Endothelial cell of umbilical vein (primary cell): ENCODE data around the gene NTN1.

Source experiments
- CTCF ChIP-seq, 2 donors: IDR thresholded peaks; 1 replicate in 1 of 2; 2 replicates in 1 of 2; pipeline ENCODE4 v1.5.1; 2011; ENCODE audit warnings: low read length in 2 of 2, mild to moderate bottlenecking in 2 of 2, moderate library complexity in 2 of 2, control low read depth in 1 of 2, inconsistent platforms in 1 of 2, low read depth in 1 of 2; ENCODE audit not compliant: insufficient read depth in 1 of 2; ENCODE audit errors: extremely low read depth in 1 of 2
- EZH2 ChIP-seq: IDR thresholded peaks from 2 replicates; pipeline ENCODE4 v1.6.1; 2012; ENCODE audit warnings: borderline replicate concordance, low read depth, mild to moderate bottlenecking, moderate library complexity, low read length, inconsistent platforms; ENCODE audit not compliant: severe bottlenecking
- FOS ChIP-seq: IDR thresholded peaks from 2 replicates; pipeline ENCODE4 v1.6.1; 2011; ENCODE audit warnings: mild to moderate bottlenecking, low read length, moderate library complexity, borderline replicate concordance; ENCODE audit not compliant: insufficient read depth
- GATA2 ChIP-seq: IDR thresholded peaks from 2 replicates; pipeline ENCODE4 v1.7.0; 2011; ENCODE audit warnings: low read depth, mild to moderate bottlenecking, moderate library complexity, mixed read lengths, low read length; ENCODE audit not compliant: insufficient read length, insufficient read depth
- JUN ChIP-seq: IDR thresholded peaks from 2 replicates; pipeline ENCODE4 v1.6.1; 2011; ENCODE audit warnings: borderline replicate concordance, low read depth; ENCODE audit not compliant: insufficient read length, insufficient read depth
- MAX ChIP-seq: IDR thresholded peaks from 2 replicates; pipeline ENCODE4 v1.6.1; 2011; ENCODE audit not compliant: insufficient read depth, insufficient read length
- MYC ChIP-seq: IDR thresholded peaks from one replicate; pipeline ENCODE4 v1.6.1; 2011; ENCODE audit warnings: mild to moderate bottlenecking, low read depth, low read length
- POLR2A ChIP-seq: IDR thresholded peaks from 2 replicates; pipeline ENCODE4 v1.6.1; 2012; ENCODE audit warnings: low read depth, mild to moderate bottlenecking, control low read depth, low read length
- POLR2AphosphoS5 ChIP-seq: IDR thresholded peaks from 2 replicates; pipeline ENCODE4 v1.6.1; 2012; ENCODE audit warnings: low read depth, mild to moderate bottlenecking, control low read depth, low read length, moderate library complexity; ENCODE audit not compliant: insufficient read depth

- TF ChIP-seq JUN (no peak), POLR2A (no peak), CTCF (IDR thresholded peaks at IDR 0.05; ENCODE audit: extremely low read depth in 1 of 2, insufficient read depth in 1 of 2, low read depth in 1 of 2, low read length in 2 of 2) (no peak), MAX (no peak), POLR2AphosphoS5 (no peak), EZH2 (no peak), FOS (no peak), MYC (no peak), GATA2 (no peak)
Observed at GRCh38 chr17:9208381-9209105, 187.2 kb downstream of the NTN1 start.
